Activated gamma-delta T cell (primary cell): ENCODE results near the gene P3H2.

Source experiments
- DNase-seq: peaks from one replicate; lab custom pipeline; 2025; lab: John Stamatoyannopoulos, UW

P3H2 gene

DNA sequence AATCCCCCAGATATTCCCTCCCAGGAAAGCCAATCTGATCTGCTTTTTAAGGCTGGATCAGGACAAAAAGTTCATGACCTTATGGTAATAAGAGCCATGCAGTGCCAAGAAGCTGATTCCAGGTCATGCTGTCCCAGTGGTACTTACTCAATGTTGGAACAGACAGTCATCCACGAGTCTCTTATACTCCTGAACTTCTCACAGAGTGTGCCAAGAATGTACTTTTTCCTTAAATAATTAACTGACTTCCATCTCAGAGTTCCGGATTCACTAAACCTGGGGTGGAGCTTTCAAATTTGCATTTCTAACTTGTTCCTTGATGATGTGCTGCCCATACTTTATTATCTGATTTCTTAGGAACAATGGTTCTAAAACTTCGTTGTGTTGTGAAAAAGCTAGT lies 3.4 kb upstream of the P3H2 start:
- no peak for DNase-seq

DNA sequence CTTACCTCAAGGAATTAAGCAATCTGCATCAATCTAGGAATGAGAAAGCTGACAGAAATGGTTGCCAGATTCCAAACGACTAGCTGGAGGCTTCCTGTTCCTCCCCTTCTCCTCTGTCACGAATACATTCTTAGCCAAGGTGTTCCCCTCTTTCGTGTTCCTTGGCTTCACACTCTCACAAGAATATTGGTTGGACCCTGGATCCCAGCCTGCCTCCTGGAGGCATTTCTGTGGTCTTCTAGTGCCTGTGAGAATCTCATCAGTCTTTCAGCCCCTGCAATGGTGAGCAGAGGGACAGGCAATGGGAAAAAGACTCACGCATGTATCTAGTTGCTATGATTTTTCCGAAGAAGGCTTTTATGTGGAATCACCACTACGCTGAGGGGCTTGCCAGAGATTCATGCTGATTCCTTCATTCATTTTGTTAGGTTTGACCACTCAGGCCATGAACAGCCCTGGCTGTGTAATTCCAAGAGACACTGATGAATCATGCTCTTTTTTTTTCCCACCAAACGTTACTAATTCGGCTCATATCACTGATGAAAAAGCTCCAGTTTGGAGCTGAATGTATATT lies 1.6 kb upstream of the P3H2 start:
- DNase-seq: no peak

DNA sequence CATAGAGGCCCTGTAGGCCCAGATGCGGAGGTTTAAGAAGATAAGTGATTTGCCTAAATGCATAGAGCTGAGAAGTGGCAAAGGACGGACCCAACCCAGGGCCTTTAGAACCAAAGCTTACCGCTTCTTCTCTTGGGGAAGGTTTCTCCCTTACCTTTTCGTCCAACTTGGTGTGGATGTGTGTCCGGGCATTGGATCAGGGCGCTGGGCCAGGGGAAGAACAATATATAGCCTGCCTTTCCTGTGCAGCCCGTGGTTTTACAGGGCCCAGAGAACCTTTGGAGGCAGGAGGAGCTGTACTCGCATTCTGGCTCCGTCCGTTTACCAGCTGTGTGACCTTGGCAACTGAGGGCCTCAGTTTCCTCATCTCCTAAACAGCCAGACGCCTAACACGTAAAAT lies 686 bp upstream of the P3H2 start:
- no peak for DNase-seq

DNA sequence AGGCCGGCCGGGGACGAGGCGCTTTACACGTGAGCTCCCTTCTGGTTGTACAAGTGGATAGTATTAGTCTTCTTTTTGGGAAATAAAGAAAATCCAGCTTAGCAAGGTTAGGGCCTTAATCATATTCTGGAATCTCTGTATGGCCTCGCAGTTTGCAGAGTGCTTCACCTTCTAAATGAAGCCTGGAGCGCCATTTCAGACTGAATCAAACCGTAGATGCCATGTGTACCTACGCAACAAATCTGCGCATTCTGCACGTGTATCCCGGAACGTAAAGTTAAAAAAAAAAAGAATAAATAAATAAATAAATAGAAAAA lies 322 bp upstream of the P3H2 start:
- no peak for DNase-seq

DNA sequence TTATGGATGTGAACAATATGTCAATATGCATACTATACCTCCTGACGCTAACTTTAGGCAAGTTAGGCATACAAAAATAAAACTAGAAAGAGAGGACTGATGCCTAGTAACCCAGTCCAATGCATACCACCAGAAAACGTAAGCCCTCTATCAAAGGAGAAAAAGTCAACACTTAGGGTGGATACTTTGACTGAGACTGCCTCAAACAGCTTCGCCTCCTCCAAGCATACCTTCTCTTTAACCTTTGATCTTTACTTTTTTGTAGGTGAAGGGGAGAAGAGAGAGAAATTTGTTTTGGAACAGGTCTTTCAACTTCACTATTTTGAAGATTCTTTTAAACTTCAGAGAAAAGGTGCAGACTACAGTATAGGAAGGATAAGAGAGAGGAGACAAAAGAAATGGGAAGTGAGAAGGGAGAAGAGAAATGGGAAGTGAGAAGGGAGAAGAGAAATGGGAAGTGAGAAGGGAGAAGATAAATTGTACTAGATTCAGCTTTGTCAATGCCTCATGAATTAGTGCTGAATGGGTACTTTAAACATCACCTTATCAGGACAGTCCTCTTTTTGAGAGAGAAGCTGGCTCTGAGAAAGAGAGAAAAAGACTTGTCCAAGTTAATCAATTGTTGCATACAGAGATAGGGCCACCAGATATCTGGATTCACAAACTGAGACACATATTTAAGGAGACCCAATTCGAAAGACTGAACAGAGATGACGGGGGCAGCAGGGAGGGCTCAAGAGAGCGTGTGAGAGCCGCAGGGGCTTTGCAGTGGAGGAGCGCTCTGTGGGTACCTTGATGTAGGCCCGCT lies 1.0 kb downstream of the P3H2 start:
- DNase-seq: no peak

DNA sequence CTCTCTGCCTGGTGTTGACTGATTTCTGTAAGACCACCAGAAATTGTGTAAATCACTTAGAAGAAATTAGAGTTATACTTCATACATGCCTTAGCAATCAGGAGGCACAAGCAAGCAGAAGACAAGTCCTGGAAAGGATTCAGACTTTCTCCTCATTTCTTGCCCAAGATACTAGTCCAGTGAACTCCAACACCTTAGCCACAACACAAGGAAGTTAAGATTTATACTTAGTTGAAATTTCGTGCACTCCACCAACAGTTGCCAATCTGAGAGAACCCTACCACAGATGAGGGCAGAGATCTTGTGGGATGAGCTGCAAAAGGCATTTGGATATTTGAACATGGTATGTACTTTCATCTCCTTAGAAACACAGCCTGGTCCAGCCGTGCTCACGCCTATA lies 2.3 kb downstream of the P3H2 start:
- DNase-seq: no peak

DNA sequence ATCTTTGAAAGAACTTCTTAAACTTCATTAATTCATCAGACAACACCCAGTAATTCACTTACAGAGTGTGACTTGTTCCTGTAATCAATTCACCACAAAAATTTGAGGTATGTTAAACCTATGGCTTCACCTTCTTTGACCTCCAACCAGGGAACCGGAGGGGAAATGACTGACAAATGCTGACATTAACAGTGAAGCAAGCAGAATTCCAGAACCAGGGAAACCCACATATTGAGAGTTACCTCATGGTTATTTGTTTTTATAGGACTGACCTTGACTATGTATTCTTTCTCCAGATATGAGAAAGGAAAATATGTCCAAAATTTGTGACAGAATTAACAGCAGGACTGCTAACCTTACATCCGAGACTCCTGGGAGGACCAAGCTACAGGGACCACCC lies 2.7 kb downstream of the P3H2 start:
- DNase-seq: no peak

DNA sequence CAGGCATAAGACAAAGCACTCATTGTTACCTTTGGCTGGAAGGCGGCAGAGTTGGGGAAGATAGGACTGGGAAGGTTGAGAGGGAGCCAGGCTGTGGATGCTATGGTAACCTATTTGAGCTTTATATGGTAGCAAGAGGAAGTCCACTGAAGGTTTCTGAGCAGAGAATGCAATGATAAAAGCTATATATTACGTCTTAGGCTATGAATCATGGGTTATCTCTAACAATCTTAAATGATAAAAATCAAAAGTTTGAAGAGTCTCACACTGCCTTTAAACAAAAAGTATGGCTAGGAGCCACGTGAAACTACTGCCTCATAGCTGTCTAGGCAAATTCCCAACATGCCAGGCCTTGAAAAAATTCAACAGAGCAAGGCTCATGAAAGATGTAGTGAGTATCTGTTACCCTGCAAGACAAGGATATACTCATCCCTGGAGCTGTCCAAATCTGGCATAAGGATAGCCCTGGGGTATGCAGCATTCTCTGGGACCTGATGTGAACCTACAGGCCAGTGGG lies 4.1 kb downstream of the P3H2 start:
- DNase-seq: no peak

DNA sequence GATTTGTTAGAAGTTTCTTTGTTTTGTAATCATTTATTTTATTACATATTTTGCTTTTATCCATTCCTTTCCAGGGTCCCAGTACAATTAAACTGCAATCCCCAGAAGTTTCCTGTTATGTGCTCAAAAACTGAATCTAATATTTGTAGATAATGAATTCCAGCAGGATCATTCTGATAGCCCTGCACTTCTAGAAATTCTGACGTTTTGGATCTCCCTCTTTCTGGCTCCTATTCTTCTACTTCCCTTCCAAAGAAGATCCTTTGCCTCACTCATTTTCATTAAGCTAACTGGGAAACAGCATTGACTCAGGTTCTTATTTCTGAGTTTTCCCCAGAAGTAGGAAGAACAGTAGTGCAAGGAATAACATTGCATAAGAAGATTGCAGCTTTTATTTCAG lies 9.9 kb downstream of the P3H2 start:
- no peak for DNase-seq

DNA sequence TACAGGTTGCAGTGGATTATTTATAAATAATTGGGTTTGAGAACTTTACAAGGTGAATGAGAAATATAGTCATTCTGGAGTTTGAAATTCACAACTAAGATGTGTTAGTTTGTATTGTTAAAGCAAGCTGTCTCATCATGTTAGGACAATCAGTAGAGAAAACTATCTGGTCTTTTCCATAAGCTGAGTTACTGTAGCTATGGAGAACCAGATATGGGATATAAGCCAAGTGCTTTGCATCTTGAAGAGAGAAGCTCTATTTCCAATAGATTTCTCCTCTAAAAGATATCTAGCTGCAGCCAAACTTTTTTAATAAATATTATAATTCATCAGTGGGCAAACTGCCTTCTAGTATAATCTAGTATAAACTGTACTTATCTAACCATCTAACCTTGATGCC lies 11.3 kb downstream of the P3H2 start:
- DNase-seq: no peak

DNA sequence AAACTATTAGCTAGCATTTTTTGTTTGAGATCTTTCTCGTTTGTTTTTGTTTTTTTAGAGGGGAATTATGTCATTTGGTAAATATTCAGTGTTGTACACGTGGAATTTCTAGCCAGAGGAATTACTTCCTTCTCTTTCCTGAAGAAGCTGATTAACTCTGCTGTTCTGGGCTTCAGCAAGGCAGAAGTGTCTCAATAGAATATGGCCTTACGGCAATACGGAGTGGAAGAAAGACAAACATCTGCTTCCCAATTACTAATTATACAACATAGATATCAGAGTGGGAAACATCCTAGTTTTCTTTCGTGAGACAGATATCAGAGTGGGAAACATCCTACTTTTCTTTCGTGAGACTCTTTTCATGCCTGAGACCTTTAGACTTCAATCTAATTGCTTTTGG lies 11.9 kb downstream of the P3H2 start:
- DNase-seq: no peak

DNA sequence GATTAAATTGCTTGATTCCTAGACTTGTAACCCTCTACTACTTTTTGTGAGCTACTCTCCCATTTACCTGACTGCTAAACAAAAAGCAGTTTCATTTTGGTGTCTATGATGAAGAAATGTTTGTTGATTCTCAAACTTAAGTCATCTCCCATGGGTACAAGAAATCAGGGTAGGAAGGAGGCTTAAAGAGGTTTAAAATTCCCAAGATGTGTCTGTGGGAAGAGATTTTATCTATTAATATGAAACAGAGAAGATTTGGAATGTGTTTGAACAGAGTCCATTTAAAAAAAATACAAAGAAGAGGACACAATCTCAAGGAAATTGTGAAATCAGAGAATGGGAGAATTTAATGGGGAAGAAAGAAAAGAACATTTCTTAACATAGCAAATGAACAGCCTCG lies 14.8 kb downstream of the P3H2 start:
- no peak for DNase-seq

DNA sequence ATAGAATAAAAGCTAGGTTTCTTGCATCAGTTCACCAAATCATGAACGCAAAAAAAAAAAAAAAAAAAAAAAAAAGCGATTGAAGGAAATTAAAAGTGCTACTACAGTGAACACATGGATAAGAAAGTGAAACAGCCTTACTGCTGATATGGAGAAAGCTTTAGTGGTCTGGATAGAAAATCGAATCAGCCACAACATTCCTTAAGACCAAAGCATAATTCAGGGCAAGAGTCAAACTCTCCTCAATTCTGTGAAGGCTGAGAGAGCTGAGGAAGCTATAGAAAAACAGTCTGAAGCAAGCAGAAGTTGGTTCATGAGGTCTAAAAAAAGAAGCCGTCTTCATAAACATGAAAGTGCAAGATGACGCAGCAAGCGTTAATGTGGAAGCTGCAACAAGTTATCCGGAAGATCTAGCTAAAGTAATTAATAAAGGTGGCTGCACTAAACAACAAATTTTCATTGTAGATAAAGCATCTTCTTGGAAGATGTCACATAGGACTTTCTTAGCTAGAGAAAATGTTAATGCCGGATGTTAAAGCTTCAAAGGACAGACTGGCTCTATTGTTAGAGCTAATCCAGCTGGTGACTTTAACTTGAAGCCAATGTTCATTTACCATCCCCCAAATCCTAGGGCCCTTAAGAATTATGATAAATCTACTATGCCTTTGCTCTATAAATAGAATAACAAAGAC lies 19.2 kb downstream of the P3H2 start:
- DNase-seq: no peak

DNA sequence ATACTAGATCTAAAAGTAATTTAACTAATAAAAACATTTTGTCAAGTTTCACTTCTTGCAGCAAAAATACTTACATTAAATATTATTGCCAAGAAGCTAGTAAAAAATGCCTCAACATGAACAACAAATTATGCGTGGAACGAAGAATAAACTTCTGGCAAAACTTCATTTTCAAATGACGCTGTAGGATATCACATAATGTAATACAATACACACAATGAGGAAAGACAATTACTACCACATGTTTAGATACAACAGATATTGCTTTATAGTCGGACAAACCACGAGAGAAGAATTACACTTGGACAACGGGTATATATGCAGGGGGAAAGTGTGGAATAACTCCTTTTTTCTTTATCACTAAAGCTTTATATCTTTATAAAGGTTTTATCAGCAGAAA lies 21.6 kb downstream of the P3H2 start:
- no peak for DNase-seq

DNA sequence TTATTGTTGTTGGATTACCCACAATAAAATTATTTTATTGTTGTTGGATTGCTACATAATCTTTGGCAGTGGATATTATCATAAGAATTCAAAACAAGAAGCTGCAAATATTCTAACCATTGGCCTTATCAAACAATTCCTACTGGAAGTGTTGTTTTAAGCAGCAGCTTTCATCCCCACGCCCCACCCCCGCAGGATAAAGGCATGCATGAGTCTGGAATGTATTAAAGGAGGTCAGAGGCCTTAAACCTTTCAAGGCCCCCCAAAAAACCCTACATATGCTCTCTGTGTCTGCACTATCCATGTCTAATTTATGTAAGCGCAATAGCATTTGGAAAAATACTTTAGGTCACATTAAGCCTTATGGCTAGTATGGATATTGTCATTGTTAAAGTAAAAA lies 23.1 kb downstream of the P3H2 start:
- no peak for DNase-seq

DNA sequence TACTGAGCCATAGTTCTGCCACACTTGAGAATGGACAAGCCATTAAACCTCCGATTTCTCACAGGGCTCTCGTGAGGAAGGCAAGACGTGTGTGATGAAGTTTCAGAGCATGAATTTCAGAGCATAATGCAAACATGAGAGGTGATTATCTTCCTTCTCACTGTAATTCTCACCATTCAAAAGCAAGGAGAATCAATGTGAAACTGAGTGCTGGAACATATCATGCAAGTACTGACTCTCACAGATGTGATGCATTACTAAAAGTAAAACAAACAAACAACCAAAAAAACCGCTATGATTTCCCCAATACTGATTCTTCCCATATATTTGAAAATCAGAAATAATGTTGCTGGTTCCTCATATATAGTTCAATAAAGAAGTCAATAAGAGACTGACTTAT lies 23.7 kb downstream of the P3H2 start:
- no peak for DNase-seq

DNA sequence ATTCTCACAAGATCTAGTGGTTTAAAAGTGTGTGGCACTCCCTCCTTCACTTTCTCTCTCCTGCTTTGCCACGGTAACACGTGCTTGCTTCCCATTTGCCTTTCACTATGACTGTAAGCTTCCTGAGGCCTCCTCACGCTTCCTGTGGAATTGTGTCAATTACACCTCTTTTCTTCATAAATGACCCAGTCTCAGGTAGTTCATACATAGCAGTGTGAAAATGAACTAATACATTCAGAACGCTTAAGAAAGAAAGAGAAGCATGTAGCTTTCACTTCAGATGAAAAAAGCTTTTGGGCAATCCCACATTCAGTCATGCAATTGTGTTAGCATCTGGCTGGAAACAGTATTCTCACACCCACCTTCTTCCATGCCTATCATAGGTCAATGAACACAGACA lies 24.4 kb downstream of the P3H2 start:
- no peak for DNase-seq

DNA sequence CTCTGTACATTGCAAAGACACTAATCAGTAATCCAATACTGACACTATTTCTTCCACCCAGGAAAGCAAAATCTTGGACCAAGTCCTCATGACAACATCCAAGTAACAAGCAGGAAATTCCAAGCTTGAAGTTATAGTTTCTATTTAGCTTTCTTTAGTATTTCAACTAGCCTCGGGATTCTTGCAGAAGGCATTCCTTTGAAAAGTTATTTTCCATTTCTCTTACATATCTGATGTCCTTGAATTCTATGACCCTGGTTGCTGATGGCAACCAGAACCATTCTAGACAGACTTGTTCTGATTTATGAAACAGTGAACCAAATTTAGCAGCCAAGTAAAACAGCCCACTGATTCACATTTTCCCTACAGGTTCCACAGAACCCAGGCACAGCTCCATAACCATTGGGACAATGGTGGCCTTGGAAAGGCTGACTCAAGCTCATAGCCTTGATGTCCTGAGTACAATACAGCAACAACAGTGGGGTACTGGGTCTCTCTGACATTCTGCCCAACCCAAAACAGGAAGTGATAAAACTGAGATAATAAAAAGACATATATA lies 26.5 kb downstream of the P3H2 start:
- no peak for DNase-seq

DNA sequence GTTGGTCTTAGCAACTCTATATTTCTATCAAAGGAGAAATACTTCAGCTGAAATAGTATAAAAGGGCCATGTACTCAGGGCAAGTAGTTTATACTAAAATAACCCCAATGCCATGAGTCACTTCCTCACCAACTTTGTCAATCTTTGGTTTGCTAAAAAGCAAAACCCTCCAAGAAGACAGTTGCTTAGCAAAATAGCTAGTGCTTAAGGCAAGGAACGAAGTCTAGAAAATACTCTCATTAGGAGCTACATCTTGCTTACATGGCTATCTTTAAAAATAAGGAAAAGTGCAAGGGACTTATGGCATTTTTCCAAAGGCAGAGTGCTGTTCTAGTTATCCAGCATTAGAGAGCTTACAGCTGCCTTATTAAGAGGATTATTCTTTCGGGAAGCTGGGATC lies 28.4 kb downstream of the P3H2 start:
- no peak for DNase-seq

DNA sequence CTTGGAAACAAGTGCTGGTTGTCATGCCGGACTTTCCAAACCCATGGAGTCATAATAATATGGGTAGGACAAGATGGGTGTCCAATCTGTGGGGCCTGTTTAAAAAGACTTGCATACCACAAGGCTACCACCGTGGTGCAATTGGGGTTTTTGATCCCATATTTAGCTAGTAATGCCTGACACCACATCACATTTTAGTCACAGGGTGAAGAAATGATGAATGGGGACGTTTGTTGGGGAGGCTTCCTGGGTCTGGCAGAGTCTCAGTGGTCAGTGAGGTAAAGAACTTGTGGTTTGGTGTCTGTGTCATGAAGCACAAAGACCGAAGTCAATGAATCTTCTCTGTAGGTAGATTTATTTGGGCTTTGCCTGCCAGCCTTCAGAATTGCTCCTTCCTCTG lies 31.0 kb downstream of the P3H2 start:
- DNase-seq: no peak

DNA sequence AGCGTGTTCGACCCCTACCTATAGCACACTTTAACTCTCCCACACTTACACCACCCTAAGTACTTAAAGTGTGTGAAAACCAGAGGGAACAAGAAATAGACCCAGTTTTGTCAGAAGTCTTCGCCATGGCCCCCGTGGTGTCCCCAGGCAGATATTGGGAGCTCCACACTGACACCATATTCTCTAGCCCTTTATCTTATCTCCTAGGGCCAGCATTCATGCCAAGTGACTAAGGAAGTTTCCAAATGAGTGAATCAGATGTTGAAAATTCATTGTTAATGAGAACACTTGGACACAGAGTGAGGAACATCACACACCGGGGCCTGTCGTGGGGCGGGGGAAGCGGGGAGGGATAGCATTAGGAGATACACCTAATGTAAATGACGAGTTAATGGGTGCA lies 31.8 kb downstream of the P3H2 start:
- DNase-seq: no peak

DNA sequence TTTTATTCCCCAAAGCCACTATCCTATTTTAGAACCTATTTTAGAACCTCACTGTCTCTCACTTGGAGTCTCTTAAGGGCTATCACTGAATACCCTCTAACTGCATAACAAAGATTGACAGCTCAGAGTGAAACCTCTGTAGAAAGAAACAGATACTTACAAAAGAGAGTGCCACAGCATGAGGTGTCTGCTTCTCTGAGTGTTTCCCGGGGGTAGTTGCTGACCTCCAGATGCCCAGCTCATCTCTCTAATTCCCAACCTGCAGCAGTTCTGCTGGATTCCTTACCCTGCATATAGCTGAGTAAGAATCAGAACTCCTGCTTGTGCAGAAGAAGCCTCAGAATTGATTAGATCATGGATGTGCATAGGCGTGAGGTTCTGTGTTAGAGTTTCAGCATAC lies 34.5 kb downstream of the P3H2 start:
- DNase-seq: no peak

DNA sequence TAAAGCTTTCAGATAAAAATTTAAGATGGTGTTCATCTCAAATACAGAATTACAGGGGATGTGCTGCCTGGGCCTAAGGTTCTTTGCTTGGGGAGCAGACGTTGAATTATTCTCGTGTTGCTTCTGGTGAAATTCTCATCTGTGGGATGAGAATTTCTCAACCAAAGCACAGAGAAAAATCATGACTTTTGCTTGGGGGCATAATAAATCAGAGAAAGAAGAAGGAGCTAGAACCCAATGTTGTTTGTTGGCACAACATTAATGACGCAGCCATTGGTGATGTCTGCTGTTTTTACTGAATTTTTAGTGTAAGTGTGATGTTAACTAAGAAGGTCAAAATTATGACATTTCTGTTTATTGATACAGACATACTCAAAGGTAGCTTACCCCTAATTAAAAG lies 35.7 kb downstream of the P3H2 start:
- DNase-seq: no peak
